Endothelial cell of umbilical vein (primary cell): ENCODE measurements around the gene MIGA1. TPM values are rescaled to one million over a fixed set of nuclear protein-coding genes. Genes with fewer than 3 reads are reported as not detected.

Experiments
- BruUV-seq: library from RNA; stranded (reverse); fragments of 400-500 nt; replicated peaks from 2 replicates; lab custom pipeline; 2021; lab: Mats Ljungman, UMichigan
- CTCF ChIA-PET: fragments of 300-600, 350-600 bp; sonication (Branson Sonifier 250); formaldehyde crosslinking; loops from one replicate; lab custom pipeline; 2021; ENCODE audit warnings: antibody characterized with exemption, inconsistent platforms; lab: Charles Lee
- POLR2A ChIA-PET: fragments of 300-600, 350-600 bp; sonication (Branson Sonifier 250); formaldehyde crosslinking; loops from one replicate; lab custom pipeline; 2021; ENCODE audit warnings: antibody characterized with exemption, inconsistent platforms; lab: Charles Lee
- DNase-seq: peaks from one replicate; pipeline ENCODE4 v3.0.0-alpha.2; 2011; ENCODE audit warnings: low read depth, low spot score
- FAIRE-seq: peaks from 2 replicates; lab custom pipeline; 2011; peaks lifted over from hg19 to GRCh38; lab: Jason Lieb, UNC
- H2AFZ ChIP-seq: 2 replicates; pipeline ENCODE4 v1.6.0; 2012; ENCODE audit warnings: low read depth, low read length, control low read depth, inconsistent platforms
- H3K27ac ChIP-seq: 2 replicates; pipeline ENCODE4 v1.5.1; 2011; ENCODE audit warnings: low read depth, mild to moderate bottlenecking, control low read depth, low read length, moderate library complexity; ENCODE audit not compliant: insufficient read depth
- H3K27me3 ChIP-seq, 2 experiments: 2 replicates each; pipeline versions ENCODE4 v1.6.0 to v1.6.1; 2011; ENCODE audit warnings: low read length in 2 of 2, mixed read lengths in 1 of 2; ENCODE audit not compliant: control insufficient read depth in 2 of 2, insufficient read depth in 2 of 2
- H3K36me3 ChIP-seq, 2 experiments: 2 replicates in 1 of 2; 3 replicates in 1 of 2; pipeline ENCODE4 v1.5.1; 2011; ENCODE audit warnings: low read length in 2 of 2, mild to moderate bottlenecking in 1 of 2, moderate library complexity in 1 of 2; ENCODE audit not compliant: control insufficient read depth in 2 of 2, insufficient read depth in 2 of 2; ENCODE audit errors: extremely low read depth in 1 of 2
- H3K4me1 ChIP-seq: 3 replicates; pipeline ENCODE4 v1.5.1; 2011; ENCODE audit warnings: mild to moderate bottlenecking, low read length; ENCODE audit not compliant: control insufficient read depth, insufficient read depth; ENCODE audit errors: extremely low read depth
- H3K4me2 ChIP-seq: 2 replicates; pipeline ENCODE4 v1.6.1; 2011; ENCODE audit warnings: low read length, control low read depth, mixed read lengths; ENCODE audit not compliant: insufficient read depth
- H3K4me3 ChIP-seq, 3 experiments: fragments of 200-600 bp in 1 of 3; sonication (generic), shearing (Covaris generic) in 1 of 3; replicated peaks in 1 of 3; 2 replicates each; pipeline ENCODE4 v1.5.1; 2011 to 2016; ENCODE audit warnings: control low read depth in 3 of 3, low read length in 3 of 3, mild to moderate bottlenecking in 2 of 3, inconsistent platforms in 1 of 3, low read depth in 1 of 3, moderate library complexity in 1 of 3; ENCODE audit not compliant: insufficient read depth in 1 of 3
- H3K79me2 ChIP-seq: 2 replicates; pipeline ENCODE4 v1.6.0; 2012; ENCODE audit warnings: low read length, inconsistent platforms; ENCODE audit not compliant: control insufficient read depth, insufficient read depth
- H3K9ac ChIP-seq: replicated peaks from 2 replicates; pipeline ENCODE3; 2011; ENCODE audit warnings: low read length, control low read depth; ENCODE audit not compliant: insufficient read depth; ENCODE audit errors: extremely low read depth
- H3K9me1 ChIP-seq: replicated peaks from 3 replicates; pipeline ENCODE4 v1.6.0; 2011; ENCODE audit warnings: mild to moderate bottlenecking, low read length; ENCODE audit not compliant: control insufficient read depth, insufficient read depth; ENCODE audit errors: extremely low read depth
- H3K9me3 ChIP-seq: replicated peaks from 2 replicates; pipeline ENCODE4 v1.5.1; 2012; ENCODE audit warnings: low read length, inconsistent platforms; ENCODE audit not compliant: control insufficient read depth, insufficient read depth
- H4K20me1 ChIP-seq: replicated peaks from 2 replicates; pipeline ENCODE3; 2011; ENCODE audit warnings: mild to moderate bottlenecking, low read length; ENCODE audit not compliant: control insufficient read depth, insufficient read depth; ENCODE audit errors: extremely low read depth
- CTCF ChIP-seq, 2 donors: IDR thresholded peaks; 1 replicate in 1 of 2; 2 replicates in 1 of 2; pipeline ENCODE4 v1.5.1; 2011; ENCODE audit warnings: low read length in 2 of 2, mild to moderate bottlenecking in 2 of 2, moderate library complexity in 2 of 2, control low read depth in 1 of 2, inconsistent platforms in 1 of 2, low read depth in 1 of 2; ENCODE audit not compliant: insufficient read depth in 1 of 2; ENCODE audit errors: extremely low read depth in 1 of 2
- EZH2 ChIP-seq: IDR thresholded peaks from 2 replicates; pipeline ENCODE4 v1.6.1; 2012; ENCODE audit warnings: borderline replicate concordance, low read depth, mild to moderate bottlenecking, moderate library complexity, low read length, inconsistent platforms; ENCODE audit not compliant: severe bottlenecking
- FOS ChIP-seq: IDR thresholded peaks from 2 replicates; pipeline ENCODE4 v1.6.1; 2011; ENCODE audit warnings: mild to moderate bottlenecking, low read length, moderate library complexity, borderline replicate concordance; ENCODE audit not compliant: insufficient read depth
- GATA2 ChIP-seq: IDR thresholded peaks from 2 replicates; pipeline ENCODE4 v1.7.0; 2011; ENCODE audit warnings: low read depth, mild to moderate bottlenecking, moderate library complexity, mixed read lengths, low read length; ENCODE audit not compliant: insufficient read length, insufficient read depth
- JUN ChIP-seq: IDR thresholded peaks from 2 replicates; pipeline ENCODE4 v1.6.1; 2011; ENCODE audit warnings: borderline replicate concordance, low read depth; ENCODE audit not compliant: insufficient read length, insufficient read depth
- MYC ChIP-seq: IDR thresholded peaks from one replicate; pipeline ENCODE4 v1.6.1; 2011; ENCODE audit warnings: mild to moderate bottlenecking, low read depth, low read length
- POLR2A ChIP-seq: IDR thresholded peaks from 2 replicates; pipeline ENCODE4 v1.6.1; 2012; ENCODE audit warnings: low read depth, mild to moderate bottlenecking, control low read depth, low read length
- POLR2AphosphoS5 ChIP-seq: IDR thresholded peaks from 2 replicates; pipeline ENCODE4 v1.6.1; 2012; ENCODE audit warnings: low read depth, mild to moderate bottlenecking, control low read depth, low read length, moderate library complexity; ENCODE audit not compliant: insufficient read depth
- dilution Hi-C: fragments of 300-500 bp; cut with MboI; formaldehyde crosslinking; loops from one replicate; pipeline ENCODE4 v1.15.0; 2019; ENCODE audit warnings: low sequenced_read_pairs; ENCODE audit not compliant: extremely low pct_ligation_motif_present
- intact Hi-C: fragments of 100-400 bp; cut with micrococcal nuclease; formaldehyde crosslinking; loops from one replicate; pipeline ENCODE4 v1.10.0; 2022
- polyA plus RNA-seq, 4 experiments: library from polyadenylated mRNA; depleted of rRNA in 3 of 4; stranded (reverse) in 3 of 4; unstranded in 1 of 4; fragments of >200 nt; gene quantifications; 2 replicates each; pipeline versions ENCODE4 v1.2.1 to v1.2.3, GENCODE V29; 2011 to 2012; ENCODE audit warnings: missing spikeins in 1 of 4
- total RNA-seq: library from RNA; stranded (reverse); gene quantifications from 2 replicates; pipeline ENCODE4 v1.2.3, GENCODE V29; 2021
- TF ChIP-seq, protein P1 (sequence below): IDR thresholded peaks from 2 replicates; pipeline ENCODE4 v1.6.1; 2011; ENCODE audit not compliant: insufficient read depth, insufficient read length

MIGA1 gene
- total and polyA plus RNA-seq, 2 donors (not counting 3 experiments of a cell fraction or from before 2014, with no cell fraction given) = 2.8 to 14.6 TPM

DNA sequence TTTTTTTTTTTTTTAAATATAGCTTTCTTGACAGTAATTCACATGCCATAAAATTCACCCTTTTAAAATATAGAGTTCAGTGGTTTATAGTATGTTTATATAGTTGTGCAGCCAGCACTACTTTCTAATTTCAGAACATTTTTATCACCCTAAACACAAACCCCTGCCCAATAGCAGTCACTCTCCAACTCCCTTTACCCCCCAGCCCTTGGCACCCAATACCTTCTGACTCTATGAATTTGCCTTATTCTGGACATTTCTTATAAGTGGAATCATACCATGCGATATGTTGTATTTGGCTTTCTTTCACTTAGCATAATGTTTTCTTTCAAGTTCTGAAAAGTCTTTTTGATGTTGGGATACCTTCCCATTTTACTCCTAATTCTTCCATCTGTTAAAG, 66.5 kb downstream of the MIGA1 start:
- Histone ChIP-seq H3K27ac (no peak overlapping the region), H3K36me3 (no peaks in the 10 kb centered on the region), H3K9ac (no peak overlapping the region), H3K27me3 (no peaks in the 10 kb centered on the region), H3K4me1 (no peaks in the 10 kb centered on the region), H3K9me1 (no peaks in the 10 kb centered on the region), H3K4me2 (no peak overlapping the region), H4K20me1 (no peaks in the 10 kb centered on the region), H2AFZ (no peak overlapping the region), H3K79me2 (no peaks in the 10 kb centered on the region), H3K4me3 (no peak overlapping the region), H3K9me3 (no peaks in the 10 kb centered on the region)
- CTCF ChIA-PET = interaction anchor here (1.1 to 2.9 kb wide), 2 partner anchors 12 to 54 kb away, joined by 3 to 7 read pairs; no protein-coding TSS in a partner anchor
- DNase-seq (no peak), FAIRE-seq (no peak)
- intact Hi-C loops = no loop called here
- POLR2A ChIA-PET = no interaction called here
- dilution Hi-C loops = no loop called here
- no peak for TF ChIP-seq JUN
- TF ChIP-seq POLR2A = no peak
- TF ChIP-seq EZH2 = no peak
- TF ChIP-seq, protein P1, sequence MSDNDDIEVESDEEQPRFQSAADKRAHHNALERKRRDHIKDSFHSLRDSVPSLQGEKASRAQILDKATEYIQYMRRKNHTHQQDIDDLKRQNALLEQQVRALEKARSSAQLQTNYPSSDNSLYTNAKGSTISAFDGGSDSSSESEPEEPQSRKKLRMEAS = no peak
- no peak for TF ChIP-seq FOS
- no peak for TF ChIP-seq GATA2
- no peak for TF ChIP-seq POLR2AphosphoS5
- no peak for TF ChIP-seq CTCF (IDR thresholded peaks at IDR 0.05; ENCODE audit: extremely low read depth in 1 of 2, insufficient read depth in 1 of 2, low read depth in 1 of 2, low read length in 2 of 2)
- no peak for TF ChIP-seq MYC
- BruUV-seq = no TSS peak
